Neural progenitor cell (in vitro differentiated cells): ENCODE results near the gene PDCL2.

Source experiments
- CTCF ChIP-seq: fragments of 200-600 bp; sonication (generic); IDR thresholded peaks from 2 replicates; pipeline ENCODE4 v1.5.1; 2017; ENCODE audit warnings: antibody characterized with exemption, mild to moderate bottlenecking
- EZH2 ChIP-seq: fragments of 200-600 bp; sonication (generic); IDR thresholded peaks from 2 replicates; pipeline ENCODE4 v1.6.1; 2017; ENCODE audit warnings: antibody characterized with exemption, mild to moderate bottlenecking, moderate library complexity
- EZH2phosphoT487 ChIP-seq: fragments of 200-600 bp; sonication (generic); IDR thresholded peaks from 2 replicates; pipeline ENCODE4 v1.6.1; 2017; ENCODE audit warnings: antibody characterized with exemption

GRCh38 chr4:55549888-55550287 is 42.2 kb downstream of the PDCL2 start:
- TF ChIP-seq EZH2, result no peak
- TF ChIP-seq CTCF, result no peak
- TF ChIP-seq EZH2phosphoT487, result no peak
